Activated CD8-positive, alpha-beta memory T cell treated with anti-CD3 and anti-CD28 coated beads, Interleukin-2, amount 10 ng/mL, durations not matched to agents 7 days and 5 days (primary cell): ENCODE data around the gene RPLP1. TPM values are rescaled to one million over a fixed set of nuclear protein-coding genes. Genes with fewer than 3 reads are reported as not detected.

Experiments used
- ATAC-seq: fragments of 150-1000 bp; cut with Tn5 transposase; one replicate; pipeline ENCODE4 v1.10.0; 2021; ENCODE audit warnings: moderate library complexity
- CTCF ChIA-PET: fragments of 350-600 bp; sonication (Branson Sonifier 250); formaldehyde crosslinking; loops from one replicate; lab custom pipeline; 2021; ENCODE audit warnings: antibody characterized with exemption; lab: Charles Lee
- DNase-seq: peaks from one replicate; pipeline ENCODE4 v3.0.0-alpha.2; 2020
- H3K27ac Mint-ChIP-seq: one replicate; pipeline ENCODE4 v1.8.0; 2021; ENCODE audit warnings: mild to moderate bottlenecking, mixed read lengths
- H3K27me3 Mint-ChIP-seq: one replicate; pipeline ENCODE4 v1.8.0; 2021; ENCODE audit warnings: mixed read lengths
- H3K36me3 Mint-ChIP-seq: one replicate; pipeline ENCODE4 v1.8.0; 2021; ENCODE audit warnings: mild to moderate bottlenecking, mixed read lengths
- H3K4me1 Mint-ChIP-seq: one replicate; pipeline ENCODE4 v1.8.0; 2021; ENCODE audit warnings: mixed read lengths
- H3K4me3 Mint-ChIP-seq: one replicate; pipeline ENCODE4 v1.8.0; 2021; ENCODE audit warnings: mild to moderate bottlenecking, moderate library complexity, mixed read lengths
- H3K9me3 Mint-ChIP-seq: one replicate; pipeline ENCODE4 v1.8.0; 2022; ENCODE audit warnings: low read depth, mixed read lengths
- total RNA-seq, 2 experiments: library from RNA; stranded (reverse); gene quantifications; one replicate each; pipeline ENCODE4 v1.2.3, GENCODE V29; 2021

RPLP1 gene
- total RNA-seq, 2 experiments from 2014 or later: 1,405 to 1,605 TPM

GRCh38 chr15:69465253-69465652 is 12.6 kb downstream of the RPLP1 start:
- H3K9me3 Mint-ChIP-seq: no peaks in the 10 kb centered on the region
- H3K27ac Mint-ChIP-seq: no peak overlapping the region
- H3K36me3 Mint-ChIP-seq: no peaks in the 10 kb centered on the region
- peaks cover 52% of the 10 kb centered on the region for H3K4me1 Mint-ChIP-seq
- peaks cover 26% of the 10 kb centered on the region for H3K27me3 Mint-ChIP-seq
- DNase-seq: no peak
- H3K4me3 Mint-ChIP-seq: no peak overlapping the region
- CTCF ChIA-PET: interaction anchor here (0.8 to 5.6 kb wide), 6 partner anchors 10 to 1002 kb away, joined by 3 to 36 read pairs (median 4); partner anchors contain the start of genes KIF23 and RPLP1
- no peak for ATAC-seq

GRCh38 chr15:69466733-69467132 is 14.1 kb downstream of the RPLP1 start:
- peaks cover 35% of the 10 kb centered on the region for H3K27me3 Mint-ChIP-seq
- no peaks in the 10 kb centered on the region for H3K36me3 Mint-ChIP-seq
- H3K4me3 Mint-ChIP-seq: no peak overlapping the region
- DNase-seq (no peak), ATAC-seq (no peak)
- H3K9me3 Mint-ChIP-seq: no peaks in the 10 kb centered on the region
- H3K27ac Mint-ChIP-seq: no peak overlapping the region
- CTCF ChIA-PET: interaction anchor here (1.3 to 5.6 kb wide), 6 partner anchors 9 to 640 kb away, joined by 3 to 36 read pairs (median 6); partner anchors contain the start of gene RPLP1
- peaks cover 48% of the 10 kb centered on the region for H3K4me1 Mint-ChIP-seq

GRCh38 chr15:69467636-69468035 is 15.0 kb downstream of the RPLP1 start:
- Mint-ChIP-seq H3K9me3 (no peaks in the 10 kb centered on the region), H3K36me3 (no peaks in the 10 kb centered on the region), H3K27me3 (peaks cover 44% of the 10 kb centered on the region), H3K4me1 (peaks cover 42% of the 10 kb centered on the region), H3K27ac (peak overlapping the region; percentile 83), H3K4me3 (no peak overlapping the region)
- no peak for ATAC-seq
- CTCF ChIA-PET: interaction anchor here (0.8 to 5.6 kb wide), 6 partner anchors 8 to 1022 kb away, joined by 3 to 36 read pairs (median 4); partner anchors contain the start of gene RPLP1
- DNase-seq: no peak

GRCh38 chr15:69468241-69469121 is 15.9 kb downstream of the RPLP1 start:
- no peaks in the 10 kb centered on the region for H3K9me3 Mint-ChIP-seq
- H3K27ac Mint-ChIP-seq: peak overlapping the region; percentile 83
- CTCF ChIA-PET: interaction anchor here (0.7 to 5.6 kb wide), 9 partner anchors 7 to 1021 kb away, joined by 3 to 36 read pairs (median 5); partner anchors contain the start of genes RPLP1 and TLE3
- H3K36me3 Mint-ChIP-seq: no peaks in the 10 kb centered on the region
- H3K4me3 Mint-ChIP-seq: peak overlapping the region; percentile 50
- DNase-seq: peak; percentile 95
- H3K27me3 Mint-ChIP-seq: peaks cover 44% of the 10 kb centered on the region
- H3K4me1 Mint-ChIP-seq: peaks cover 35% of the 10 kb centered on the region
- peak; percentile 93 for ATAC-seq

GRCh38 chr15:69469467-69470201 is 17.0 kb downstream of the RPLP1 start:
- no peak overlapping the region for H3K4me3 Mint-ChIP-seq
- H3K9me3 Mint-ChIP-seq: no peaks in the 10 kb centered on the region
- DNase-seq (peak; percentile 35), ATAC-seq (no peak)
- peak overlapping the region; percentile 83 for H3K27ac Mint-ChIP-seq
- H3K27me3 Mint-ChIP-seq: peaks cover 48% of the 10 kb centered on the region
- peaks cover 33% of the 10 kb centered on the region for H3K4me1 Mint-ChIP-seq
- CTCF ChIA-PET: interaction anchor here (1.3 to 5.6 kb wide), 5 partner anchors 9 to 1018 kb away, joined by 3 to 36 read pairs (median 9); partner anchors contain the start of genes RPLP1 and TLE3
- no peaks in the 10 kb centered on the region for H3K36me3 Mint-ChIP-seq

- Mint-ChIP-seq H3K4me1 (peaks cover 25% of the 10 kb centered on the region), H3K27me3 (peaks cover 42% of the 10 kb centered on the region), H3K9me3 (no peaks in the 10 kb centered on the region), H3K27ac (no peak overlapping the region), H3K36me3 (no peaks in the 10 kb centered on the region), H3K4me3 (no peak overlapping the region)
- DNase-seq: peak; percentile 32
- no peak for ATAC-seq
- CTCF ChIA-PET: interaction anchor here (0.7 kb wide), 1 partner anchor 9 kb away, joined by 3 read pairs; no protein-coding TSS in a partner anchor
Measured at GRCh38 chr15:69472046-69472445, 19.4 kb downstream of the RPLP1 start.

GRCh38 chr15:69472562-69472961 is 19.9 kb downstream of the RPLP1 start:
- no peak overlapping the region for H3K27ac Mint-ChIP-seq
- CTCF ChIA-PET: interaction anchor here (0.7 kb wide), 1 partner anchor 10 kb away, joined by 3 read pairs; no protein-coding TSS in a partner anchor
- H3K27me3 Mint-ChIP-seq: peaks cover 42% of the 10 kb centered on the region
- H3K4me3 Mint-ChIP-seq: no peak overlapping the region
- ATAC-seq (no peak), DNase-seq (peak; percentile 9)
- peaks cover 22% of the 10 kb centered on the region for H3K4me1 Mint-ChIP-seq
- no peaks in the 10 kb centered on the region for H3K9me3 Mint-ChIP-seq
- H3K36me3 Mint-ChIP-seq: no peaks in the 10 kb centered on the region

GRCh38 chr15:69474291-69474690 is 21.7 kb downstream of the RPLP1 start:
- Mint-ChIP-seq H3K27ac (no peak overlapping the region), H3K9me3 (no peaks in the 10 kb centered on the region), H3K36me3 (no peaks in the 10 kb centered on the region), H3K27me3 (peaks cover 50% of the 10 kb centered on the region), H3K4me3 (no peak overlapping the region), H3K4me1 (peaks cover 10% of the 10 kb centered on the region)
- DNase-seq (no peak), ATAC-seq (no peak)
- CTCF ChIA-PET: interaction anchor here (1.2 to 5.1 kb wide), 3 partner anchors 11 to 1009 kb away, joined by 3 to 44 read pairs (median 17); no protein-coding TSS in a partner anchor

GRCh38 chr15:69474846-69475455 is 22.3 kb downstream of the RPLP1 start:
- CTCF ChIA-PET: interaction anchor here (0.7 to 5.1 kb wide), 12 partner anchors 7 to 1029 kb away, joined by 3 to 44 read pairs (median 5); partner anchors contain the start of gene RPLP1
- no peak for DNase-seq
- peaks cover 5% of the 10 kb centered on the region for H3K4me1 Mint-ChIP-seq
- ATAC-seq: peak; percentile 35
- H3K4me3 Mint-ChIP-seq: no peak overlapping the region
- no peaks in the 10 kb centered on the region for H3K9me3 Mint-ChIP-seq
- peaks cover 2% of the 10 kb centered on the region for H3K36me3 Mint-ChIP-seq
- no peak overlapping the region for H3K27ac Mint-ChIP-seq
- H3K27me3 Mint-ChIP-seq: peaks cover 56% of the 10 kb centered on the region

GRCh38 chr15:69475769-69476358 is 23.2 kb downstream of the RPLP1 start:
- no peaks in the 10 kb centered on the region for H3K9me3 Mint-ChIP-seq
- peaks cover 5% of the 10 kb centered on the region for H3K4me1 Mint-ChIP-seq
- H3K4me3 Mint-ChIP-seq: no peak overlapping the region
- H3K36me3 Mint-ChIP-seq: peaks cover 2% of the 10 kb centered on the region
- CTCF ChIA-PET: interaction anchor here (0.7 to 5.1 kb wide), 23 partner anchors 8 to 1279 kb away, joined by 3 to 44 read pairs (median 4); partner anchors contain the start of gene RPLP1
- ATAC-seq: peak; percentile 83
- peaks cover 56% of the 10 kb centered on the region for H3K27me3 Mint-ChIP-seq
- DNase-seq: peak; percentile 77
- H3K27ac Mint-ChIP-seq: no peak overlapping the region

- ATAC-seq (no peak), DNase-seq (no peak)
- Mint-ChIP-seq H3K36me3 (peaks cover 2% of the 10 kb centered on the region), H3K4me3 (no peak overlapping the region), H3K27ac (no peak overlapping the region), H3K9me3 (no peaks in the 10 kb centered on the region), H3K4me1 (peaks cover 5% of the 10 kb centered on the region), H3K27me3 (peaks cover 48% of the 10 kb centered on the region)
- CTCF ChIA-PET: interaction anchor here (0.7 to 5.1 kb wide), 19 partner anchors 9 to 1278 kb away, joined by 3 to 44 read pairs (median 5); no protein-coding TSS in a partner anchor
Measured at GRCh38 chr15:69476704-69477473, 24.3 kb downstream of the RPLP1 start.
